ENCODE data around the gene VRK3.

DNA sequence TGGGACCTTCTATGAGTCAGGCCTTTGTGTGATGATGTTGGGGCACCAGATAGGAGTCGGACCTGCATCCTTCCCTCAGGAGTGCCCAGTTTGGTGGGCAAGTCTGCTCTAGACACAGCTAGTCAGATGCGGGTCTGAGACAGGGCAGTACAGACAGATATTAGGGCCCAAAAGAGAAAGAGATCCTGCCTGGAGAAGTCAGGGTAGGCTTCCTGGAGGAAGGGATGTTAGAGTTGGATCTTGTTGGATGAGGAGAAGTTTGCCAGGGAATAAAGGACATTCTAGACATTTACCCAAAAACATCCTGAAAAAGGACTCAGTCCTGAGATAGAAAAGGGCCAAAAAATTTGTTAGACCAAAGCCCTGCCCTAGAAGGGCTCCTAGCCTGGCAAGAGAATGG lies 17.2 kb downstream of the VRK3 start:
- TF ChIP-seq, protein P1, sequence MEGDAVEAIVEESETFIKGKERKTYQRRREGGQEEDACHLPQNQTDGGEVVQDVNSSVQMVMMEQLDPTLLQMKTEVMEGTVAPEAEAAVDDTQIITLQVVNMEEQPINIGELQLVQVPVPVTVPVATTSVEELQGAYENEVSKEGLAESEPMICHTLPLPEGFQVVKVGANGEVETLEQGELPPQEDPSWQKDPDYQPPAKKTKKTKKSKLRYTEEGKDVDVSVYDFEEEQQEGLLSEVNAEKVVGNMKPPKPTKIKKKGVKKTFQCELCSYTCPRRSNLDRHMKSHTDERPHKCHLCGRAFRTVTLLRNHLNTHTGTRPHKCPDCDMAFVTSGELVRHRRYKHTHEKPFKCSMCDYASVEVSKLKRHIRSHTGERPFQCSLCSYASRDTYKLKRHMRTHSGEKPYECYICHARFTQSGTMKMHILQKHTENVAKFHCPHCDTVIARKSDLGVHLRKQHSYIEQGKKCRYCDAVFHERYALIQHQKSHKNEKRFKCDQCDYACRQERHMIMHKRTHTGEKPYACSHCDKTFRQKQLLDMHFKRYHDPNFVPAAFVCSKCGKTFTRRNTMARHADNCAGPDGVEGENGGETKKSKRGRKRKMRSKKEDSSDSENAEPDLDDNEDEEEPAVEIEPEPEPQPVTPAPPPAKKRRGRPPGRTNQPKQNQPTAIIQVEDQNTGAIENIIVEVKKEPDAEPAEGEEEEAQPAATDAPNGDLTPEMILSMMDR (IDR thresholded peaks at IDR 0.05; ENCODE audit: extremely low read depth in 1 of 2, insufficient read depth in 1 of 2, low read depth in 1 of 2, low read length in 2 of 2): no peak
- no peak for TF ChIP-seq POLR2A (IDR thresholded peaks at IDR 0.05; ENCODE audit: low read depth, low read length)
- TF ChIP-seq FOS (IDR thresholded peaks at IDR 0.05; ENCODE audit: borderline replicate concordance, insufficient read depth, low read length): no peak
- TF ChIP-seq EZH2 (IDR thresholded peaks at IDR 0.05; ENCODE audit: borderline replicate concordance, low read depth, low read length, severe bottlenecking): no peak
- TF ChIP-seq POLR2AphosphoS5 (IDR thresholded peaks at IDR 0.05; ENCODE audit: insufficient read depth, low read depth, low read length): no peak
- no peak for TF ChIP-seq JUN (IDR thresholded peaks at IDR 0.05; ENCODE audit: borderline replicate concordance, insufficient read depth, insufficient read length, low read depth)
- no peak for TF ChIP-seq MYC (IDR thresholded peaks at IDR 0.05; ENCODE audit: low read depth, low read length)
- TF ChIP-seq, protein P2, sequence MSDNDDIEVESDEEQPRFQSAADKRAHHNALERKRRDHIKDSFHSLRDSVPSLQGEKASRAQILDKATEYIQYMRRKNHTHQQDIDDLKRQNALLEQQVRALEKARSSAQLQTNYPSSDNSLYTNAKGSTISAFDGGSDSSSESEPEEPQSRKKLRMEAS (IDR thresholded peaks at IDR 0.05; ENCODE audit: insufficient read depth, insufficient read length): no peak

Measured in endothelial cell of umbilical vein (primary cell).